Lower leg skin (tissue), 3 donors: ENCODE data around the gene SP6.

ENCODE experiments used
- CTCF ChIP-seq, 3 donors: fragments of 450-650 bp; IDR thresholded peaks; one replicate each; pipeline ENCODE4 v1.5.1; 2016; ENCODE audit warnings: antibody characterized with exemption in 3 of 3, mild to moderate bottlenecking in 3 of 3, moderate library complexity in 2 of 3
- POLR2A ChIP-seq, 2 donors: fragments of 450-650 bp; IDR thresholded peaks; one replicate each; pipeline ENCODE4 v1.6.1; 2016 to 2017; ENCODE audit warnings: antibody characterized with exemption in 2 of 2, mild to moderate bottlenecking in 1 of 2, moderate library complexity in 1 of 2

DNA sequence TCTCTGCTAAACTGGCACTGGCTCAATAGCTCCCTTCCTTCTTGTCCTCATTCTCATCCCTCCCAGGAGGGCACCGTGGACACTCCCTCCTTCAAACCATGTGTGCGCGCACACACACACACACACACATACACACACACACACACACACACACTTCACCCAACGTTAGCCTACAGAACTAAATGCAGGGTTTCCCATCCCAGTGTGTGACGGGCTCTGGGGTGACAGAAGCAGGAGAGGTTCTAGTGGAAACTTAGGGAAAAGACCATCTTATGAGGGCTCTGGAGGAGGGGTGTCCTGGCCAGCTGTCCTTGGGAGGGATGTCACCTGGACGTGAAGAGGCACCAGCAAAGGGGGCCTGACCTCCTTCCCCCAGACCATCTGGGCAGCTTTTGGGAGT lies 49.1 kb downstream of the SP6 start:
- TF ChIP-seq CTCF (IDR thresholded peaks at IDR 0.05): no peak
- TF ChIP-seq POLR2A (IDR thresholded peaks at IDR 0.05): no peak
